C4-2B (cell line): Measurements from ENCODE around the gene ZNF541.

Source experiments
- ZFX ChIP-seq: fragments of 450-650 bp; IDR thresholded peaks from 2 replicates; pipeline ENCODE4 v1.6.1; 2017
- TF ChIP-seq, protein P1 (sequence below): fragments of 450-650 bp; conservative IDR thresholded peaks from 2 replicates; pipeline ENCODE4 v1.5.1; 2017; ENCODE audit warnings: mild to moderate bottlenecking

- TF ChIP-seq, protein P1, sequence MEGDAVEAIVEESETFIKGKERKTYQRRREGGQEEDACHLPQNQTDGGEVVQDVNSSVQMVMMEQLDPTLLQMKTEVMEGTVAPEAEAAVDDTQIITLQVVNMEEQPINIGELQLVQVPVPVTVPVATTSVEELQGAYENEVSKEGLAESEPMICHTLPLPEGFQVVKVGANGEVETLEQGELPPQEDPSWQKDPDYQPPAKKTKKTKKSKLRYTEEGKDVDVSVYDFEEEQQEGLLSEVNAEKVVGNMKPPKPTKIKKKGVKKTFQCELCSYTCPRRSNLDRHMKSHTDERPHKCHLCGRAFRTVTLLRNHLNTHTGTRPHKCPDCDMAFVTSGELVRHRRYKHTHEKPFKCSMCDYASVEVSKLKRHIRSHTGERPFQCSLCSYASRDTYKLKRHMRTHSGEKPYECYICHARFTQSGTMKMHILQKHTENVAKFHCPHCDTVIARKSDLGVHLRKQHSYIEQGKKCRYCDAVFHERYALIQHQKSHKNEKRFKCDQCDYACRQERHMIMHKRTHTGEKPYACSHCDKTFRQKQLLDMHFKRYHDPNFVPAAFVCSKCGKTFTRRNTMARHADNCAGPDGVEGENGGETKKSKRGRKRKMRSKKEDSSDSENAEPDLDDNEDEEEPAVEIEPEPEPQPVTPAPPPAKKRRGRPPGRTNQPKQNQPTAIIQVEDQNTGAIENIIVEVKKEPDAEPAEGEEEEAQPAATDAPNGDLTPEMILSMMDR = no peak
- no peak for TF ChIP-seq ZFX
Observed at GRCh38 chr19:47549261-47549862, 23.6 kb downstream of the ZNF541 start.
